GM12865 (cell line): Measurements from ENCODE around the gene LEAP2.
"Not testable (repeated sequence)": the region's sequence is repeated elsewhere in the genome, so short reads cannot be mapped to it uniquely, and the experiment has no call there.

ENCODE experiments used
- DNase-seq: peaks from one replicate; pipeline ENCODE4 v3.0.0; 2010; ENCODE audit warnings: low read depth
- H3K4me3 ChIP-seq: 2 replicates; pipeline ENCODE4 v1.5.1; 2011; ENCODE audit warnings: mild to moderate bottlenecking, low read depth, low read length, control low read depth
- CTCF ChIP-seq: IDR thresholded peaks from 2 replicates; pipeline ENCODE4 v1.5.1; 2011; ENCODE audit warnings: low read length, control low read depth, low read depth, inconsistent platforms; ENCODE audit not compliant: insufficient read depth; ENCODE audit errors: missing control alignments

Gene LEAP2

GRCh38 chr5:132841305-132841704, 32.2 kb upstream of the LEAP2 start:
- no peak for DNase-seq
- no peak overlapping the region for H3K4me3 ChIP-seq

GRCh38 chr5:132848270-132848669, 25.2 kb upstream of the LEAP2 start:
- no peak for DNase-seq
- TF ChIP-seq CTCF = no peak
- no peak overlapping the region for H3K4me3 ChIP-seq

More at GRCh38 chr5:132841305-132841704, 32.2 kb upstream of the LEAP2 start:
- no peak for TF ChIP-seq CTCF

- no peak overlapping the region for H3K4me3 ChIP-seq
- no peak for DNase-seq
- no peak for TF ChIP-seq CTCF
These were observed 24.1 kb upstream of the LEAP2 start for GRCh38 chr5:132849347-132849746.

- no peak for TF ChIP-seq CTCF
- no peak for DNase-seq
- H3K4me3 ChIP-seq = no peak overlapping the region
These were observed 23.4 kb upstream of the LEAP2 start for GRCh38 chr5:132850066-132850465.

GRCh38 chr5:132853323-132853722, 20.1 kb upstream of the LEAP2 start:
- H3K4me3 ChIP-seq = no peak overlapping the region
- TF ChIP-seq CTCF = no peak
- no peak for DNase-seq

GRCh38 chr5:132853790-132854189, 19.7 kb upstream of the LEAP2 start:
- no peak overlapping the region for H3K4me3 ChIP-seq
- no peak for DNase-seq
- TF ChIP-seq CTCF = no peak

- no peak for TF ChIP-seq CTCF
- DNase-seq = no peak
- H3K4me3 ChIP-seq = no peak overlapping the region
These were observed 19.2 kb upstream of the LEAP2 start for GRCh38 chr5:132854301-132854700.

- DNase-seq, H3K4me3 ChIP-seq: not testable (repeated sequence)
These were observed 18.5 kb upstream of the LEAP2 start for GRCh38 chr5:132854992-132855391.
